HG02884 (cell line): ENCODE measurements around the gene ARHGAP12.

Source experiments
- ATAC-seq: cut with Tn5 transposase; IDR thresholded peaks from one replicate; pipeline ENCODE4 v1.9.1; 2021; ENCODE audit warnings: mild to moderate bottlenecking, moderate library complexity; ENCODE audit not compliant: unreplicated experiment

ARHGAP12 gene

DNA sequence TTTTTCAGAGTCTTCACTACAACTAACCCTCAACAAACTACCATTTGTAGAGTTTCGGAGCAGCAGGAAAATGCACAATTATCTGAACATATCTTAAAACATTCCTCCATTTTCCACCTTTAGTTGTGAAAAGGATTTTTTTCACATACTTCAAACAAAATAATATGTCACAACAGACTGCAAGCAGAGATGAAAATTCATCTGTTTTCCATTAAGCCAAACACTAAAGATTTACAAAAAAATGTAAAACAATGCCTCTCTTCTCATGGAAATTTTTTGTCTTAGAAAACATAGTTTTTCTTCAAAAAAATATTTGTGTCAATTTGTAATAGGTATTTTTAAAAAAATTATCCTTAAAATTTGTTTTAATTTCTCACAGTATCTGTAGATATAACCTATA, 98.9 kb downstream of the ARHGAP12 start:
- ATAC-seq = no peak

GRCh38 chr10:31823358-31823757, 105.3 kb downstream of the ARHGAP12 start:
- ATAC-seq = no peak

DNA sequence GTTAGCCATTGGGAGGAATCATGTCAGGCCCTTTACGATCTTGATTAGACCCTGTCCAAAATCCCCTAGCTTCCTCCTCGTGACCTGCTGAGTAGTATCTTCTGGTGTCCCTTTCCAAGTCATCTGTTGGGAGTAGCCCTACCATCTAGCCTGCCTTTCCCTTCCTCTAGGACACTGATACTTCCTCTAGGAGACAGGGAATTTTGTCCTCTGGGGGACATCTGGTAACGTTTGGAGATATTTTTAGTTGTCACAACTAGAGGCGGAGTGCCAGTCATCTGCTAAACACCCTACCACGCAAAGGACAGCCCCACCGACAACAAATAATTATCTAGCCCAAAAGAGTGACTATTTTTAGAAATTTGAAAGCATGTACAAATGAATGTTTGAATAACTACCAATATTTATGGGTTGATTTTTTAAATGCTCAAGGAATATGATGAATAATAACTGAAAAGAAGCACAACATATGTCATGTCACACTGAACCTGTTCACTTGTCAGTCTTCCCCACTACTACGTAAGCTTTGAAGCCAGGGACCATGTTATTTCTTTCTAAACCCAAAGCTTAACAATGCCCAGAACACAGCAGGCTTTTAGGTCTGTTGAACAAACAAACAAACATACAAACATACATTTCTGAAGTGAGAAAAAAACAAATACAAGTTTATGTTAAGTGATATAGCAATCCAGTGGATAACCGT, 105.9 kb downstream of the ARHGAP12 start:
- no peak for ATAC-seq

GRCh38 chr10:31822150-31822549, 106.5 kb downstream of the ARHGAP12 start:
- ATAC-seq = no peak

DNA sequence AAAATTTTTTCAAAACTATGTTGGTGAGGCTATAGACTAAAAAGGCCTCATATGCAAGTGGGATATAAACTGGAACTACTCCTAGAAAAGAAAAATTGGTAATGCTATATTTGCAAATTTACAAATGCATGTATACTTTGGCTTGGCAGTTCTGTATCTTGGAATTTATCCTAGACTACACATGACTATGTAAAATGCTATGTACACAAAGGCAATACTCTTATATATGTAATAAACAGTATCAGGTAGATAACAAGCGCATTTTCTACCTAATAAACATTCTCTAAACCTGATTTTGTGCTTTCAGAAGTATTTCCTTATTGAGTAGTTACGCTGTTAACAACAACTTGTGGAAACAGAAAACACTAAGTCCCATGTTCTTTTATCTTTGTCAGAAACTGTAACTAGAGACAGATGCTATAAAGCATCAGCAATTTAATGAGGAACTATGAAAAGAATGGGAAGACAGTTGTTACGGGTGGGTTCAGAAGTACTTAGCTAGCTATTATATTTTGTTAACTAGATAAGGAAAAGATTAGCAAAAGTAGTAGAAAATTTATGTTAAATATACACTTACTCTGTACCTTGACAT, 107.8 kb downstream of the ARHGAP12 start:
- no peak for ATAC-seq

DNA sequence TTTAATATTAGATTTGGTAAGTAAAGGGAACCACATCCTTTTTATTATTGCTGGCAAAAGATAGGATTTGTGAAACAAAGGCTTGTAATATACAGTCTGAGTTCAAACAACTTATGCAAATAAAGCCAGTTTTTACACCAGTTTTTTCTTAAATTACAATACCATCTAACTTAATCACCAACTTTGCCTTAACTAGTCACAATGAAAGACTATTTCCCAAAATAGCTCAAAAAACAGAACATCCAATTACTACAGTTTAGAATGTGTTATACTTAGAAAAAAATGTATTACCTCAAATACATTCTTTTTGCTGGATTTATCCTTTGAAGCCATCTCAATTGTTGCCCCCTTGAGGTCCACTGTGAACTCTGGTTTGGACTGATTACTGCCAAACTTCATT, 108.5 kb downstream of the ARHGAP12 start:
- no peak for ATAC-seq

DNA sequence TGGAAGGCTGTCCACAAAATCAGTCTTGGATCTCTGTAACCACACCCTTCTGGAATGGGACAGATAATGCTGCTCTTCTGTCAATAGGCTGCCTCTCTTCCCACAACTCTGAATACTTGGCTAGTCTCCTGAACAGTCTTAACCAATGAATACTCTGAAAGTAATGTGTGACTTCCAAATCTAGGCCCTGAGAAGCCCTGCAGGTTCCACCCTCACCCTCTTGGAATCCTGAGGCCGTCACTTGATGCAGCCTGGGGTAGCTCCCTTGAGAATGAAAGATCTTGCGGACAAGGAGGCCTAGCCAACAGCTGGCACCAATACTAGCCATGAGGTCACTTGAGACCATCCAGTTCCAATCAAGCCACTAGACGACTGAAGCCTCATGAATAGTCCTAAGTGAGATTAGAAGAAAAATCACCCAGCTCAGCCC, 109.2 kb downstream of the ARHGAP12 start:
- no peak for ATAC-seq

GRCh38 chr10:31816318-31816717, 112.3 kb downstream of the ARHGAP12 start:
- no peak for ATAC-seq

DNA sequence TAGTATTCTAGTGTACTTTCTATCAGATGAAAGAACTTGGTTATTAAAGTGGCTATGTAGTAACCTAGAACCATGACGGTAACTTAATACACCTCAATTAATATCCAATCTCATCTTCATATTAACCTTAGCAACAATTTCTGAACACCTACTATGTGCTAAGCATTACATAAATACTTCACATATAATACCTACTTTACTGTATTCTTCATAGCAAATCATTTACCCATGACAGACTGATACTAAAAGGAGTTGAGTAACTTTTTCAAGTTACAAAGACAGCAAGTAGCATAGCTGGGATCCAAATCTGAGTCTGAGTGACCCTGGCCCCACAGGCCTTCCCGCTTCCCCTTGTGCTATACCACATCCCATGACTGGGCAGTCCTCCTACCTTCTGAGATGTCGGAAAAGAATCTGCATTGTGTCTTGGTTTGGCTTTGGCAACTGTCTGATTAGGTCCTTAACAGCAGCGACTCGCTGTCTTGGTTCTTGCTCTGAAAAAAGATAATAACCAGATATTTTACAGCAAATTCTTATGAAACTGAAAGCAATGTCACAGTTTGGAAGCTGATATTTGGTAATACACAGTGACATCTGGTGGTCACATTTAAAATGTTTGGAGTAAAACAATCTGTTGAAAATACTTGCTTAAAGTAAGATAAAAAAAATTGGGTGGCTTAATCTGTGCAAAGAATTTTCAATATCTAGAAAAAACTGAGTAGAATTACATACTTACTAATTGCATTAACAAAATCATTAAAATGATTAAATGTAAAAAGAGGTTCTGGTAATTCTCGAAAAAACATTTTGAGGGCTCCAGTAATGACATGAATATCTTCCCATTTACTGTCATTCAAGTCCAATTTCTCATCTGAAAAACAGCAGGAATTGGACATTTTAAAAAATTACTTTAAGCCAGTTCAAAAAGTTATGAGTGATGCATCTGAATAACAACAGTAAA, 120.1 kb downstream of the ARHGAP12 start:
- peak; percentile 48 for ATAC-seq

DNA sequence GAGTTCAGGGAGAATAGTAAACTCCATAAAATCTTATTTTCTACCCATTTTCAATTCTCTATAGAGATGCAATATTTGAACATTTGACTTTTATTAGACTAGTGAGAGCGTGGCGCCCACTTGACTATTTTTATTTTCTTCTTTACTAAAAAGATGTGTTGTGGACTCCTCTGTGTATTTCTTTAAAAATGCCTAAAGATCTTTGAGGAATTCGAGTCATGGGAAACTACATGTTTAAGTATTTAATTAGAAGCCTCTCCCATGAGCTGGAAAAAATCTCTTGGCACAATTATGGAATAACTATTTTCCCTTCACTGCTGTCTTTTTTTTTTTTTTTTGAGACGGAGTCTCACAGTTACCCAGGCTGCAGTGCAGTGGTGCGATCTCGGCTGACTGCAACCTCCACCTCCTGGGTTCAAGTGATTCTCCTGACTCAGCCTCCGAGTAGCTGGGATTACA, 124.2 kb downstream of the ARHGAP12 start:
- no peak for ATAC-seq

DNA sequence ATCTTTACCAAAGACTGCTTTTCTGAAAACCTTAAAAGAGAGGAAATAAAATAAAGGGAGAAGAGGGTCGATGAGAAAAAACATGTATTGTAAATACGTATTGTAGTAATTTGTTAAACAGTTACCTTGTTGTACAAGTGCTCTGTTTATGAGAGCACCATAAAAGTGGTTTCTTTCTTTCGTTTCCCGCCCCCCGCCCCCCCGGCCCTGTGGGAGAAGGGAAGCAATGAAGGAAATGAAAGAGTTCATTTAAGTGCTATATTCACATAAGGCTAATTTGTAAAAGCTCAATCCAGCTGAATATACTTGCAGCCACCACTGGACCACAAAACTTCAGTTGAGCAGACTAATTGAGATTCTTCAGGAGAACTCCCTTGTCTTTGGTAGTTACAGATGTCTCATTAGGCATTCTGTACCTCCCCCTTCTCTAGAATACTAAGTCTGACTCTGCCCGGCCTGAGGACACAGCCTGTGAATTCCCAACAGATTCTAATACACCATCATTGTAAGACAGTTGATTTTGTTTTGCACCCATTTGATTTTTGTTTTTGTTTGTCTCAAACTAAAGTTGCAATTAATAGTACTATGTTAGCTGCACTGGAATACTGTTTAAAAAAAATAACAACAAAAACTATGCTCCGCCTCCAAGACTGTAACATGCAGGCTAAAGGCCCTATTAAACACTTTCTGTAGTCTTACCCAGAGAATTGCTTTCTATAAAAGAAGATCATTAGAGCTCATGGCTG, 124.9 kb downstream of the ARHGAP12 start:
- ATAC-seq = no peak

- no peak for ATAC-seq
These were observed 129.4 kb downstream of the ARHGAP12 start for GRCh38 chr10:31799181-31799580.

- ATAC-seq = no peak
These were observed 135.9 kb downstream of the ARHGAP12 start for GRCh38 chr10:31792745-31793144.

DNA sequence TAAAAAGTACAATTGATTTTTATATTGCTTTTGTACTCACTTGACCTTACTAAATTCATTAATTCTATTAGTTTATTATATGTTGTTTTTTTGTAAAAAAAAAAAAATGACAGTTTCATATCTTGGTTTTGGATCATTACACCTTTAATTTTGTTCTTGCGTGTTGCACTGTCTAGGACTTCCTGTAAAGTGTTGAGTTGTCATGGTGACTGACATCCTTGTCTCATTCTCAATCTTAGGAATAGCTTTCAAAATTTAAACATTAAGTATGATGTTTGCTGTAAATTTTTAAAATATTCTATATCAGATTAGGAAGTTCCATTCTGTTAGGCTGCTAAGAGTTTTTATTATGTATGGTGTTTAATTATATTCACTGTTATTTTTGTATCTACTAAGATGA, 139.1 kb downstream of the ARHGAP12 start:
- ATAC-seq = no peak

DNA sequence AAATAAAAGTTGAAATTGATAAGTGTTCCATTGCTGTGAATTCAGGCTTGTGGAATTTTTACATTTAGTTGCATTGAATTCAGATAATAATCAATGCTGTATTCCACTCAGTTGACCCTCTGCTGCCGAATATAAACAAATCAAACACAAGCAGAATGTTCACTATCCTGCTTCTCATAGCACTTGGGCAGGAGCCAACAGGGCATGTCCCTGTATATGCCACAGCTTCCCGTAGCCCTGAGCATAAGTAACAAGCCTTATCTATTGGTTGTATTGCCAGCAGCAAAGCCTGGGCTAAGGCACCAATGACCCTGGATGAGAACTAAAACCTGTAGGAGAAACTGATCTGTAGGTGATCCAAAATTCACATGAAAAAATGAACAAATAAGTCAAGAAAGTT, 145.9 kb downstream of the ARHGAP12 start:
- ATAC-seq = no peak

- no peak for ATAC-seq
These were observed 147.9 kb downstream of the ARHGAP12 start for GRCh38 chr10:31780717-31781116.

- no peak for ATAC-seq
These were observed 150.0 kb downstream of the ARHGAP12 start for GRCh38 chr10:31778627-31779026.

DNA sequence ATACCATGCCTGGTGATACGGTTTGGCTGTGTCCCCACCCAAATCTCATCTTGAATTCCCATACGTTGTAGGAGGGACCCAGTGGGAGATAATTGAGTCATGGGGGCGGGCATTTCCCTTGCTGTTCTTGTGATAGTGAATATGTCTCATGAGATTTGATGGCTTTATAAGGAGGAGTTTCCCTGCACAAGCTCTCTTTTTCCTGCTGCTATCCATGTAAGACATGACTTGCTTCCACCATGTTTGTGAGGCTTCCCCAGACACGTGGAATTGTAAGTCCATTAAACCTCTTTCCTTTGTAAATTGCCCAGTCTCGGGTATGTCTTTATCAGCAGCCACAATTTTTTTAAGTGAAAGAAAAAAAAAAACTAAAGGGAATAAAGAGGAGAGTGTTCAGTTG, 152.5 kb downstream of the ARHGAP12 start:
- ATAC-seq = no peak

GRCh38 chr10:31774928-31775650, 153.5 kb downstream of the ARHGAP12 start:
- ATAC-seq = no peak

GRCh38 chr10:31774299-31774900, 154.2 kb downstream of the ARHGAP12 start:
- ATAC-seq = no peak
